ENCODE data around the gene FKBP3.

DNA sequence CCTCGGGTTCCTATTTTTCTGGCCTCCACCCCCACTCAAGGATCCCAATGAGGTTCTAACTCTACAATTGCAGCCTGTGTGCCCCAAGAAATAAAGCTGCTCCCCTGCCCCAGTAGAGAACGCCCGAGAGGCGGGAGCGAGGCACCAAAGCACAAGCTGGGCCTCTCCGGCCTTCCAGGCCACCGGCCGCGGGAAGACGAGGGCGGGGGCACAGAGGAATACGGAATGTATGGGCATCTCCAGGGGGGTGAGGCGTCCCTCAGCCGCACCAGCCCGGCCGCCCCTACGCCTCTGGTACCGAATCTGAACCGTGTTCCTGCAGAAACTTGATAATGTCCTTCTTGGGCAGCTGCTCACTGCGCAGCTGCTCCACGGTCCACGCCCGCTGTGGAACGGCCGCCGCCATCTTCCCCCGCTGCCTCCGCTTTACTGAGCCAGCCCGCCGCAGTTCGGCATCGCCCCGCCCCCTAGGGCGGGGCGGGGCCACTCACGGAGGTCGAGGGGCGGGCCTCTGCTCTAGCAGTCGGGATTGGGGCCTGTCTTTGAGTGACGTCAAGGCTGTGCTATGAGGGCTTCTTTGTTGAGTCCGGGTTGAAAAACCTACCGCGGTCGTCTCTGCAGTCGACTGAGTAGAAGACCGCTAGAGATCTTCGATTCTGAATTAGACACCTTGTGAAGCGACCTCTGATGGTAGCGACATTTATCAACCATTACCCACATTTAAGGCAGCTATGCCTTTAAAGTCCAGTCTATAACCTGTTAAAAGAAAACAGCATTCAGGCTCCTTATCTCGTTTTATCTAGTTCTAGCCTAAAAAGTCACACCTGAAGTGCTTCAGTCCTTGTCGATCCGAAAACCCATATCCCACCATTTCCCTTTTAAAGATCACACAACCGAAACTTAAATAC is at the start of gene FKBP3:
- TF ChIP-seq, protein P1, sequence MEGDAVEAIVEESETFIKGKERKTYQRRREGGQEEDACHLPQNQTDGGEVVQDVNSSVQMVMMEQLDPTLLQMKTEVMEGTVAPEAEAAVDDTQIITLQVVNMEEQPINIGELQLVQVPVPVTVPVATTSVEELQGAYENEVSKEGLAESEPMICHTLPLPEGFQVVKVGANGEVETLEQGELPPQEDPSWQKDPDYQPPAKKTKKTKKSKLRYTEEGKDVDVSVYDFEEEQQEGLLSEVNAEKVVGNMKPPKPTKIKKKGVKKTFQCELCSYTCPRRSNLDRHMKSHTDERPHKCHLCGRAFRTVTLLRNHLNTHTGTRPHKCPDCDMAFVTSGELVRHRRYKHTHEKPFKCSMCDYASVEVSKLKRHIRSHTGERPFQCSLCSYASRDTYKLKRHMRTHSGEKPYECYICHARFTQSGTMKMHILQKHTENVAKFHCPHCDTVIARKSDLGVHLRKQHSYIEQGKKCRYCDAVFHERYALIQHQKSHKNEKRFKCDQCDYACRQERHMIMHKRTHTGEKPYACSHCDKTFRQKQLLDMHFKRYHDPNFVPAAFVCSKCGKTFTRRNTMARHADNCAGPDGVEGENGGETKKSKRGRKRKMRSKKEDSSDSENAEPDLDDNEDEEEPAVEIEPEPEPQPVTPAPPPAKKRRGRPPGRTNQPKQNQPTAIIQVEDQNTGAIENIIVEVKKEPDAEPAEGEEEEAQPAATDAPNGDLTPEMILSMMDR (conservative IDR thresholded peaks at IDR 0.05) = peak; percentile 22; the same call in 1 of the 2 replicates
- no peak for TF ChIP-seq EZH2 (IDR thresholded peaks at IDR 0.05; ENCODE audit: low read depth)
